Lung (tissue), 12 donors: ENCODE data around the gene ITGAE. TPM values are rescaled to one million over a fixed set of nuclear protein-coding genes. Genes with fewer than 3 reads are reported as not detected.

ENCODE experiments used
- ATAC-seq: fragments of 200-7000 bp; cut with Tn5 transposase; one replicate; pipeline ENCODE4 v1.9.1; 2020; ENCODE audit warnings: moderate number of reproducible peaks; ENCODE audit not compliant: insufficient read depth, low FRiP score
- DNase-seq, 3 donors: peaks; one replicate each; pipeline ENCODE4 v3.0.0-alpha.2; 2013 to 2017
- H3K27ac ChIP-seq, 2 donors: one replicate each; pipeline ENCODE4 v1.5.1; 2013; ENCODE audit warnings: mild to moderate bottlenecking in 2 of 2, moderate library complexity in 2 of 2, control low read depth in 1 of 2, inconsistent platforms in 1 of 2, low read depth in 1 of 2, low read length in 1 of 2
- H3K27me3 ChIP-seq, 3 donors: one replicate each; pipeline ENCODE4 v1.5.1; 2013; ENCODE audit warnings: low read length in 2 of 3; ENCODE audit not compliant: control insufficient read depth in 3 of 3, insufficient read depth in 3 of 3
- H3K36me3 ChIP-seq, 4 donors: one replicate each; pipeline ENCODE4 v1.5.1; 2013; ENCODE audit warnings: low read length in 4 of 4, mild to moderate bottlenecking in 1 of 4, moderate library complexity in 1 of 4; ENCODE audit not compliant: control insufficient read depth in 4 of 4, insufficient read depth in 4 of 4
- H3K4me1 ChIP-seq, 5 donors: one replicate each; pipeline ENCODE4 v1.5.1; 2013; ENCODE audit warnings: low read length in 5 of 5, mild to moderate bottlenecking in 2 of 5, moderate library complexity in 1 of 5; ENCODE audit not compliant: control insufficient read depth in 5 of 5, insufficient read depth in 5 of 5
- H3K4me3 ChIP-seq: one replicate; pipeline ENCODE4 v1.5.1; 2013; ENCODE audit warnings: mild to moderate bottlenecking, control low read depth, moderate library complexity
- H3K9ac ChIP-seq, 2 donors: one replicate each; pipeline ENCODE4 v1.5.1; 2013; ENCODE audit warnings: low read length in 2 of 2, control low read depth in 1 of 2; ENCODE audit not compliant: insufficient read depth in 1 of 2
- H3K9me3 ChIP-seq, 4 donors: one replicate each; pipeline ENCODE4 v1.5.1; 2013; ENCODE audit warnings: low read length in 3 of 4, mild to moderate bottlenecking in 1 of 4, moderate library complexity in 1 of 4; ENCODE audit not compliant: control insufficient read depth in 4 of 4, insufficient read depth in 3 of 4
- CTCF ChIP-seq: IDR thresholded peaks from 2 replicates; pipeline ENCODE4 v1.5.1; 2012; ENCODE audit warnings: mild to moderate bottlenecking; ENCODE audit errors: control extremely low read depth, extremely low read depth
- WGBS, 2 donors: extraction: QIAGEN DNeasy Blood & Tissue Kit; methylation state at CpG; one replicate each; pipeline ENCODE4 v1.1.7; 2013; 5-methylcytosine and 5-hydroxymethylcytosine counted together
- polyA plus RNA-seq, 2 donors: library from polyadenylated mRNA; stranded (reverse); fragments of 200-250 nt; gene quantifications; one replicate each; pipeline ENCODE4 v1.2.1, GENCODE V29; 2013
- total RNA-seq, 2 donors: library from RNA; depleted of rRNA in 1 of 2; stranded (reverse); fragments of >200 nt in 1 of 2; gene quantifications; one replicate each; pipeline ENCODE4 v1.2.1, GENCODE V29; 2014 to 2021
- donor health status: control.
- donor health status: control.
- donor health status: Bipolar disorder and iron deficiency.
- donor health status: healthy.
- donor health status: DM: yes; HTN: yes; CAD: no.

ITGAE gene
- total and polyA plus RNA-seq, 4 donors: 16.8 to 37.3 (median 27.6) TPM

GRCh38 chr17:3727041-3727440, 73.9 kb downstream of the ITGAE start:
- 43 to 65% methylated on average over 2 of the region's 2 CpGs for WGBS, 2 donors
- H3K27me3 ChIP-seq: no peaks in the 10 kb centered on the region
- DNase-seq (no peak), ATAC-seq (no peak)
- no peak overlapping the region for H3K4me3 ChIP-seq
- no peaks in the 10 kb centered on the region for H3K9me3 ChIP-seq
- peaks cover 0 to 8% (median 2%) of the 10 kb centered on the region in 4 donors for H3K36me3 ChIP-seq
- H3K27ac ChIP-seq: no peak overlapping the region
- H3K4me1 ChIP-seq: peaks cover 6 to 22% (median 7%) of the 10 kb centered on the region in 5 donors
- no peak for TF ChIP-seq CTCF
- no peak overlapping the region for H3K9ac ChIP-seq

DNA sequence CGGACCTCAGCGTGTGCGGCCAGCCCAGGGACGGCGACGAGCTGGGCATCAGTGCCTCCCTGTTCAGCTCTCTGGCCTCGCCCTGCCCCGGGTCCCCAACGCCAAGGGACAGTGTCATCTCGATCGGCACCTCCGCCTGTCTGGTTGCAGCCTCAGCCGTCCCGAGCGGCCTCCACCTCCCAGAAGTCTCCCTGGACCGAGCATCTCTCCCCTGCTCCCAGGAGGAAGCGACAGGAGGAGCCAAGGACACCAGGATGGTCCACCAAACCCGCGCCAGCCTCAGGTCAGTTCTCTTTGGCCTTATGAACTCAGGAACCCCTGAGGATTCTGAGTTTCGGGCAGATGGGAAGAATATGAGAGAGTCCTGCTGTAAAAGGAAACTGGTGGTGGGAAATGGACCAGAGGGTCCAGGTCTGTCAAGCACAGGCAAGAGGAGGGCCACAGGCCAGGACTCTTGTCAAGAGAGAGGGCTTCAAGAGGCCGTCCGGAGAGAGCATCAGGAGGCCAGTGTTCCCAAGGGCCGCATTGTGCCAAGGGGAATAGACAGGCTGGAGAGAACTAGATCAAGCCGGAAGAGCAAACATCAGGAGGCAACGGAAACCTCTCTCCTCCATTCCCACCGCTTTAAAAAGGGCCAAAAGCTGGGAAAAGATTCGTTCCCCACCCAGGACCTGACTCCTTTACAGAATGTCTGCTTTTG, 76.5 kb downstream of the ITGAE start:
- Histone ChIP-seq H3K9me3 (no peaks in the 10 kb centered on the region), H3K9ac (peak overlapping the region; percentile 42 to 55), H3K36me3 (peaks cover 0 to 13% (median 2%) of the 10 kb centered on the region in 4 donors), H3K4me1 (peaks cover 6 to 25% (median 9%) of the 10 kb centered on the region in 5 donors), H3K27ac (no peak overlapping the region), H3K27me3 (no peaks in the 10 kb centered on the region), H3K4me3 (peak overlapping the region; percentile 78)
- DNase-seq (no peak), ATAC-seq (no peak)
- TF ChIP-seq CTCF: no peak
- 18 to 24% methylated on average over 26 to 27 of the region's 27 CpGs for WGBS, 2 donors

DNA sequence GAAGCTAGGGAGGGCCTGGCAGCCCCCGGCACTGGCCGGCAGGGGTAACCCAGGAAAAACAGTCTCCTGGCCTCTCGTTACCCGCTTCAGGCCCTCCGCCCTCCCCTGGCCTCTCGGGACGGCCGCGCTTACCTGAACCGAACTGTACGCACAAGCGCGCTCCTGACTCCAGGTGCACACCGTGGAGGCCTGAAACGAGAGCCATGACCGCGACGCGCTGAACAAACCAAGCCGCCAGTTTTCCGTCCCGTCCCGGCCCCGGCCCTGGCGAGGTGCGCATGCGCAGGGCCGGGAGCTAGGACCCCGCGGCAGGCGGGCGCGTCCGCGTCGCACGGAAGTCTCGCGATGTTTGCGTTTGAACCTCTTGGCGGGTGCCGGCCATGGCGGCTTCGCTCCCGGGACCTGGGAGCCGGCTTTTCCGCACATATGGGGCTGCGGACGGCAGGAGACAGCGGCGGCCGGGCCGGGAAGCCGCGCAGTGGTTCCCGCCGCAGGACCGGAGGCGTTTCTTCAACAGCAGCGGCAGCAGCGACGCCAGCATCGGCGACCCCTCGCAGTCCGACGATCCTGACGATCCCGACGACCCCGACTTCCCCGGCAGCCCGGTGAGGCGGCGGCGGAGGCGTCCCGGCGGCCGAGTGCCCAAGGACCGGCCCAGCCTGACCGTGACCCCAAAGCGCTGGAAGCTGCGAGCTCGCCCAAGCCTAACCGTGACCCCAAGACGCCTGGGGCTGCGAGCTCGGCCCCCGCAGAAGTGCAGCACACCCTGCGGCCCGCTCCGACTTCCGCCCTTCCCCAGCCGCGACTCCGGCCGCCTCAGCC, 77.2 kb downstream of the ITGAE start, which contains the start of gene HASPIN:
Gene HASPIN (plus strand): TSS at position 348 of the 822 bp plus-strand sequence. CDS start 33 bp downstream, at position 381.
- no peaks in the 10 kb centered on the region for H3K9me3 ChIP-seq
- TF ChIP-seq CTCF: peak; percentile 20
- peak within 1 kb of the TSS; percentile 85 to 90 for H3K27ac ChIP-seq
- peak; percentile 85 for ATAC-seq
- peaks cover 6 to 25% (median 9%) of the 10 kb centered on the region in 5 donors for H3K4me1 ChIP-seq
- peak; percentile 92 to 95 (median 95) for DNase-seq
- peak within 1 kb of the TSS; percentile 57 to 85 for H3K9ac ChIP-seq
- 0% methylated on average over 94 to 98 of the region's 98 CpGs for WGBS, 2 donors
- H3K4me3 ChIP-seq: peak within 1 kb of the TSS; percentile 78
- H3K36me3 ChIP-seq: peaks cover 0 to 17% (median 3%) of the 10 kb centered on the region in 4 donors
- no peaks in the 10 kb centered on the region for H3K27me3 ChIP-seq
